ENCODE measurements around the gene NCBP2L. TPM values are rescaled to one million over a fixed set of nuclear protein-coding genes. Genes with fewer than 3 reads are reported as not detected.
A peak's percentile ranks its signal among the peaks of the same experiment; 100 is the strongest.

Gene NCBP2L
- not detected for total RNA-seq

GRCh38 chrX:107777536-107777832 lies at the start of gene NCBP2L:
NCBP2L (plus strand) TSS chrX:107777733; CDS start chrX:107794221, 16,488 bp downstream.
- Mint-ChIP-seq H3K9me3 (ENCODE audit: insufficient read depth) (no peaks in the 10 kb centered on the region), H3K36me3 (ENCODE audit: low read depth) (no peaks in the 10 kb centered on the region), H3K27me3 (ENCODE audit: low read depth) (peaks cover 4% of the 10 kb centered on the region), H3K27ac (peak within 1 kb of the TSS; percentile 44), H3K4me3 (peak within 1 kb of the TSS; percentile 79), H3K4me1 (ENCODE audit: low read depth) (peaks cover 9% of the 10 kb centered on the region)
- ChIA-PET POLR2A (interaction anchor here (0.6 to 0.8 kb wide), 3 partner anchors 105 to 396 kb away, joined by 3 to 4 read pairs (median 3); no protein-coding TSS in a partner anchor), CTCF (interaction anchor here (0.6 to 5.7 kb wide), 22 partner anchors 9 to 841 kb away, joined by 3 to 147 read pairs (median 5); partner anchors contain the start of gene PRPS1)
- ATAC-seq: no peak
- DNase-seq: no peak

GRCh38 chrX:107728371-107729099 lies 49.0 kb upstream of the NCBP2L start:
- Mint-ChIP-seq H3K27me3 (ENCODE audit: low read depth) (no peaks in the 10 kb centered on the region), H3K4me1 (ENCODE audit: low read depth) (no peaks in the 10 kb centered on the region), H3K9me3 (ENCODE audit: insufficient read depth) (no peaks in the 10 kb centered on the region), H3K4me3 (no peak overlapping the region), H3K36me3 (ENCODE audit: low read depth) (no peaks in the 10 kb centered on the region), H3K27ac (no peak overlapping the region)
- no peak for DNase-seq
- ChIA-PET CTCF (interaction anchor here (0.8 to 2.3 kb wide), 6 partner anchors 8 to 59 kb away, joined by 3 to 8 read pairs (median 4); partner anchors contain the start of gene TSC22D3), POLR2A (no interaction called here)
- ATAC-seq: no peak

GRCh38 chrX:107729558-107730297 lies 47.8 kb upstream of the NCBP2L start:
- no peaks in the 10 kb centered on the region for H3K4me1 Mint-ChIP-seq (ENCODE audit: low read depth)
- no peak overlapping the region for H3K4me3 Mint-ChIP-seq
- no peaks in the 10 kb centered on the region for H3K36me3 Mint-ChIP-seq (ENCODE audit: low read depth)
- no peaks in the 10 kb centered on the region for H3K27me3 Mint-ChIP-seq (ENCODE audit: low read depth)
- no peaks in the 10 kb centered on the region for H3K9me3 Mint-ChIP-seq (ENCODE audit: insufficient read depth)
- no peak for DNase-seq
- ATAC-seq: no peak
- no peak overlapping the region for H3K27ac Mint-ChIP-seq
- CTCF ChIA-PET: interaction anchor here (0.6 to 2.3 kb wide), 8 partner anchors 9 to 61 kb away, joined by 3 to 8 read pairs (median 4); partner anchors contain the start of gene TSC22D3
- POLR2A ChIA-PET: interaction anchor here (0.6 to 1.2 kb wide), 2 partner anchors 13 to 101 kb away, joined by 3 to 4 read pairs; partner anchors contain the start of gene PRPS1

- Mint-ChIP-seq H3K27me3 (ENCODE audit: low read depth) (no peaks in the 10 kb centered on the region), H3K36me3 (ENCODE audit: low read depth) (no peaks in the 10 kb centered on the region), H3K9me3 (ENCODE audit: insufficient read depth) (no peaks in the 10 kb centered on the region), H3K4me3 (no peak overlapping the region), H3K4me1 (ENCODE audit: low read depth) (no peaks in the 10 kb centered on the region), H3K27ac (no peak overlapping the region)
- ATAC-seq (no peak), DNase-seq (no peak)
- ChIA-PET POLR2A (interaction anchor here (1.2 kb wide), 1 partner anchor 101 kb away, joined by 4 read pairs; the partner anchor contains the start of gene PRPS1), CTCF (interaction anchor here (2.3 kb wide), 1 partner anchor 58 kb away, joined by 8 read pairs; no protein-coding TSS in a partner anchor)
Measured at GRCh38 chrX:107730298-107730655, 47.3 kb upstream of the NCBP2L start.

GRCh38 chrX:107730991-107731766 lies 46.4 kb upstream of the NCBP2L start:
- DNase-seq: no peak
- CTCF ChIA-PET: no interaction called here

DNA sequence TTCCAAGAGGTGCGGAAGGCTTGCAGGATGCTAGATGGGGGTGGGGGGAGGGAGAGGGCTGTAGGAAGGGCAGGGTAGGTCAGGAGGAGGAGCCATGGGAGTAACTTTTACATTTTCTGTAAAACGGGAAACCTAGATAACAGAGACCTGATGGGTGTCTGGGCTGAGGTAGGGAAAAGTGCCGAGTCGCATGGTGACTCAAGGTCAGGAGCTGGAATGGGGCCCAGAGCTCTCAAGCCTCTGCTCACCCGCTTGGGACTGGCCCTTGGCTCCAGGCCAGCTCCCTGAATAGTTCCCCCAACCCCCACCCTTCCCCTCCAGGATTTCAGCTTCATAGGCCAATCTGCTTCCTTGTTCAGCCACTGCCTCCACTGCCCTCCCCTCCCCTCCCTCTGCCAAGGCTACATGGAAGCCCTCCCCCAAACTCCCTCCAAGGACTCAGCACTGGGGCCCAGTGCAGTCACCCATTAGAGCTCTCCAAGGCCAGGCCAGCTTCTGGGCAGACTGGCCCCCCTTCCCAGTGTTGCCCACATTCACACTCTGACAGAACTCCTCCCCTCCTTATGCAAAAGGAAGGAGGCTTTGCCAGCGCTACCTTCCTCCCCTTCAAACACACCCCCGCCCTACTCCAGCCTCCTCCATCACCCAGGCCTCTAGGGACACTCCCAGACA lies 45.6 kb upstream of the NCBP2L start:
- ChIA-PET POLR2A (no interaction called here), CTCF (no interaction called here)
- Mint-ChIP-seq H3K27ac (no peak overlapping the region), H3K36me3 (ENCODE audit: low read depth) (no peaks in the 10 kb centered on the region), H3K9me3 (ENCODE audit: insufficient read depth) (no peaks in the 10 kb centered on the region), H3K27me3 (ENCODE audit: low read depth) (no peaks in the 10 kb centered on the region), H3K4me1 (ENCODE audit: low read depth) (no peaks in the 10 kb centered on the region), H3K4me3 (no peak overlapping the region)
- DNase-seq: no peak
- no peak for ATAC-seq

More at GRCh38 chrX:107730991-107731766, 46.4 kb upstream of the NCBP2L start:
- Mint-ChIP-seq H3K36me3 (ENCODE audit: low read depth) (no peaks in the 10 kb centered on the region), H3K27me3 (ENCODE audit: low read depth) (no peaks in the 10 kb centered on the region), H3K4me3 (no peak overlapping the region), H3K9me3 (ENCODE audit: insufficient read depth) (no peaks in the 10 kb centered on the region), H3K4me1 (ENCODE audit: low read depth) (no peaks in the 10 kb centered on the region), H3K27ac (no peak overlapping the region)
- POLR2A ChIA-PET: no interaction called here
- ATAC-seq: no peak

DNA sequence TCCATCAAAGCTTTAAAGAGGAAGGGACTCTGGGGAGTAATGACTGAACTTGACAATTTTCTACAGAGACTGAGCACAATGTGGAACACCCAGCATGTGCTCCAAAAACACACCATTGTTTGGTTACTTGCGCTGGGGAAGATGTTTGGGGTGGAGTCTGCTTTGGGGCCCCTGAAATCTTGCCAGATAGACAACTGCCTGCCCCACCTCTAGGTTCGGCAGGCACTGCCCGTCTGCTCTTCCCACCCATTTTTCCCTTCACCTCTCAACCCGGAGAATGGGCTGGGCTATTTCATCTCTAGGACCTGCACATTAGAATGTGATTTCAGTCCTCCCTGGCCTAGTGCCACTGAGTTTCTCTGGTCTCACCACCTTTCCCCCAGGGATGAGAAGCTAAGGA lies 43.8 kb upstream of the NCBP2L start:
- Mint-ChIP-seq H3K9me3 (ENCODE audit: insufficient read depth) (no peaks in the 10 kb centered on the region), H3K27me3 (ENCODE audit: low read depth) (no peaks in the 10 kb centered on the region), H3K36me3 (ENCODE audit: low read depth) (no peaks in the 10 kb centered on the region), H3K4me3 (no peak overlapping the region), H3K27ac (no peak overlapping the region), H3K4me1 (ENCODE audit: low read depth) (no peaks in the 10 kb centered on the region)
- no peak for DNase-seq
- ATAC-seq: no peak
- CTCF ChIA-PET: no interaction called here
- POLR2A ChIA-PET: no interaction called here

GRCh38 chrX:107734646-107735045 lies 42.9 kb upstream of the NCBP2L start:
- no peaks in the 10 kb centered on the region for H3K9me3 Mint-ChIP-seq (ENCODE audit: insufficient read depth)
- no peak overlapping the region for H3K4me3 Mint-ChIP-seq
- no peaks in the 10 kb centered on the region for H3K4me1 Mint-ChIP-seq (ENCODE audit: low read depth)
- H3K27me3 Mint-ChIP-seq (ENCODE audit: low read depth): no peaks in the 10 kb centered on the region
- CTCF ChIA-PET: no interaction called here
- no peaks in the 10 kb centered on the region for H3K36me3 Mint-ChIP-seq (ENCODE audit: low read depth)
- H3K27ac Mint-ChIP-seq: no peak overlapping the region
- POLR2A ChIA-PET: no interaction called here
- DNase-seq (no peak), ATAC-seq (no peak)

- no peaks in the 10 kb centered on the region for H3K9me3 Mint-ChIP-seq (ENCODE audit: insufficient read depth)
- no peak overlapping the region for H3K4me3 Mint-ChIP-seq
- POLR2A ChIA-PET: no interaction called here
- CTCF ChIA-PET: interaction anchor here (1.6 kb wide), 1 partner anchor 64 kb away, joined by 5 read pairs; no protein-coding TSS in a partner anchor
- peaks cover under 1% of the 10 kb centered on the region for H3K36me3 Mint-ChIP-seq (ENCODE audit: low read depth)
- H3K27me3 Mint-ChIP-seq (ENCODE audit: low read depth): no peaks in the 10 kb centered on the region
- peaks cover 12% of the 10 kb centered on the region for H3K4me1 Mint-ChIP-seq (ENCODE audit: low read depth)
- H3K27ac Mint-ChIP-seq: no peak overlapping the region
- DNase-seq (no peak), ATAC-seq (no peak)
Measured at GRCh38 chrX:107736781-107737531, 40.6 kb upstream of the NCBP2L start.

GRCh38 chrX:107738272-107738671 lies 39.3 kb upstream of the NCBP2L start:
- ATAC-seq (no peak), DNase-seq (no peak)
- H3K9me3 Mint-ChIP-seq (ENCODE audit: insufficient read depth): no peaks in the 10 kb centered on the region
- H3K4me1 Mint-ChIP-seq (ENCODE audit: low read depth): peaks cover 21% of the 10 kb centered on the region
- H3K4me3 Mint-ChIP-seq: no peak overlapping the region
- H3K36me3 Mint-ChIP-seq (ENCODE audit: low read depth): peaks cover 2% of the 10 kb centered on the region
- H3K27me3 Mint-ChIP-seq (ENCODE audit: low read depth): no peaks in the 10 kb centered on the region
- H3K27ac Mint-ChIP-seq: no peak overlapping the region
- CTCF ChIA-PET: interaction anchor here (0.6 to 1.6 kb wide), 2 partner anchors 19 to 65 kb away, joined by 3 to 5 read pairs; no protein-coding TSS in a partner anchor
- POLR2A ChIA-PET: no interaction called here

DNA sequence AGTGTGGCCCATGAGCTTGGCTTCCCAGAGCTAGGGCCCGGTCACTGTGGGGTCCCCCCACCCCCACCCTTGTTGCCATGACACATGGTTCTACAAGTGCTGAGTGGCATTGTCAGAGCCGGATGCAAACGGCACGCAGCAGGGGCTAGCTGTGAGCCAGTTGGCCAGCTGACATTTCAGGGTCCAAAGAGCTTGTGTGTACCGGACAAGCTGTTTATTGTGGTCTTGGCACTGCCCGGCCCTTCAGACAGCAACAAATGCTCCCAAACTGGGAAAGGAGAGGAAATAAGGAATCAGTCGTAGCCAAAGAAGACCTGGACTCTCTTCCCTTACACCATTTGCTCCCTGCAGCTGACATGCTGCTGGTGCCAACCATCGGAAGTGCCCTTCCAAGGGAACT lies 38.8 kb upstream of the NCBP2L start:
- ChIA-PET CTCF (interaction anchor here (1.6 kb wide), 1 partner anchor 66 kb away, joined by 5 read pairs; no protein-coding TSS in a partner anchor), POLR2A (no interaction called here)
- no peak for DNase-seq
- no peaks in the 10 kb centered on the region for H3K9me3 Mint-ChIP-seq (ENCODE audit: insufficient read depth)
- no peak for ATAC-seq
- H3K36me3 Mint-ChIP-seq (ENCODE audit: low read depth): peaks cover 2% of the 10 kb centered on the region
- no peaks in the 10 kb centered on the region for H3K27me3 Mint-ChIP-seq (ENCODE audit: low read depth)
- no peak overlapping the region for H3K27ac Mint-ChIP-seq
- H3K4me3 Mint-ChIP-seq: no peak overlapping the region
- peaks cover 21% of the 10 kb centered on the region for H3K4me1 Mint-ChIP-seq (ENCODE audit: low read depth)
